ENCODE data around the gene KRT2.

The KRT2 gene

GRCh38 chr12:52688481-52688880 lies 36.5 kb upstream of the KRT2 start:
- H3K36me3 ChIP-seq (ENCODE audit: control insufficient read depth in 1 of 2, insufficient read depth in 2 of 2, low read depth in 1 of 2, low read length in 2 of 2): no peaks in the 10 kb centered on the region
- no peak overlapping the region for H3K9ac ChIP-seq (ENCODE audit: low read length)
- no peak overlapping the region for H2AK5ac ChIP-seq (ENCODE audit: low read length, severe bottlenecking)
- no peak overlapping the region for H4K8ac ChIP-seq (ENCODE audit: low read length)
- H3K27me3 ChIP-seq (ENCODE audit: control insufficient read depth in 1 of 2, insufficient read depth in 1 of 2, low read length in 2 of 2): peaks cover 86 to 96% of the 10 kb centered on the region in 2 experiments
- H3K27ac ChIP-seq (ENCODE audit: low read length, poor library complexity, severe bottlenecking): no peak overlapping the region
- no peak overlapping the region for H3K23ac ChIP-seq (ENCODE audit: low read length in 2 of 2)
- H3K4me1 ChIP-seq (ENCODE audit: control insufficient read depth, insufficient read depth, low read depth, low read length): peaks cover 4% of the 10 kb centered on the region
- no peak overlapping the region for H2BK15ac ChIP-seq (ENCODE audit: low read depth, poor library complexity, severe bottlenecking)
- no peak overlapping the region for H3K4me2 ChIP-seq (ENCODE audit: low read length, poor library complexity, severe bottlenecking)
- no peak overlapping the region for H3K14ac ChIP-seq (ENCODE audit: low read length in 2 of 2)
- H3K18ac ChIP-seq (ENCODE audit: low read depth in 1 of 2, low read length in 2 of 2): no peak overlapping the region
- WGBS: 65% methylated on average over 2 of the region's 2 CpGs
- no peak overlapping the region for H3K4ac ChIP-seq (ENCODE audit: low read depth in 1 of 2, low read length in 2 of 2)
- H3K79me1 ChIP-seq (replicated peaks; ENCODE audit: low read length, poor library complexity, severe bottlenecking): no peaks in the 10 kb centered on the region
- no peak overlapping the region for H4K91ac ChIP-seq (ENCODE audit: low read length)
- H2BK12ac ChIP-seq (ENCODE audit: low read length in 2 of 2): no peak overlapping the region
- no peak overlapping the region for H3K4me3 ChIP-seq (ENCODE audit: insufficient read depth in 1 of 2, low read depth in 1 of 2, low read length in 2 of 2)
- no peak overlapping the region for H2AFZ ChIP-seq (ENCODE audit: low read depth, low read length)
- DNase-seq: no peak
- no peaks in the 10 kb centered on the region for H3K9me3 ChIP-seq (ENCODE audit: control insufficient read depth, low read length)
- H2BK120ac ChIP-seq (ENCODE audit: low read depth, low read length): no peak overlapping the region
- no peak overlapping the region for H2BK5ac ChIP-seq (ENCODE audit: low read depth, low read length, poor library complexity, severe bottlenecking)

- no peak overlapping the region for H3K23ac ChIP-seq (ENCODE audit: low read length in 2 of 2)
- 78% methylated on average over 7 of the region's 8 CpGs for WGBS
- no peak overlapping the region for H3K18ac ChIP-seq (ENCODE audit: low read depth in 1 of 2, low read length in 2 of 2)
- H2BK12ac ChIP-seq (ENCODE audit: low read length in 2 of 2): no peak overlapping the region
- H3K9ac ChIP-seq (ENCODE audit: low read length): no peak overlapping the region
- H3K14ac ChIP-seq (ENCODE audit: low read length in 2 of 2): no peak overlapping the region
- H3K27me3 ChIP-seq (ENCODE audit: control insufficient read depth in 1 of 2, insufficient read depth in 1 of 2, low read length in 2 of 2): peaks cover 80 to 97% of the 10 kb centered on the region in 2 experiments
- H3K4me3 ChIP-seq (ENCODE audit: insufficient read depth in 1 of 2, low read depth in 1 of 2, low read length in 2 of 2): no peak overlapping the region
- H4K91ac ChIP-seq (ENCODE audit: low read length): no peak overlapping the region
- no peaks in the 10 kb centered on the region for H3K79me1 ChIP-seq (replicated peaks; ENCODE audit: low read length, poor library complexity, severe bottlenecking)
- no peak overlapping the region for H2AFZ ChIP-seq (ENCODE audit: low read depth, low read length)
- no peak overlapping the region for H2BK15ac ChIP-seq (ENCODE audit: low read depth, poor library complexity, severe bottlenecking)
- no peak overlapping the region for H3K4ac ChIP-seq (ENCODE audit: low read depth in 1 of 2, low read length in 2 of 2)
- no peak for DNase-seq
- H2BK120ac ChIP-seq (ENCODE audit: low read depth, low read length): no peak overlapping the region
- H3K9me3 ChIP-seq (ENCODE audit: control insufficient read depth, low read length): no peaks in the 10 kb centered on the region
- H4K8ac ChIP-seq (ENCODE audit: low read length): no peak overlapping the region
- H3K4me1 ChIP-seq (ENCODE audit: control insufficient read depth, insufficient read depth, low read depth, low read length): peaks cover 4% of the 10 kb centered on the region
- no peak overlapping the region for H3K4me2 ChIP-seq (ENCODE audit: low read length, poor library complexity, severe bottlenecking)
- H3K27ac ChIP-seq (ENCODE audit: low read length, poor library complexity, severe bottlenecking): no peak overlapping the region
- H2BK5ac ChIP-seq (ENCODE audit: low read depth, low read length, poor library complexity, severe bottlenecking): no peak overlapping the region
- H3K36me3 ChIP-seq (ENCODE audit: control insufficient read depth in 1 of 2, insufficient read depth in 2 of 2, low read depth in 1 of 2, low read length in 2 of 2): no peaks in the 10 kb centered on the region
- no peak overlapping the region for H2AK5ac ChIP-seq (ENCODE audit: low read length, severe bottlenecking)
Observed at GRCh38 chr12:52687497-52688385, 35.7 kb upstream of the KRT2 start.

GRCh38 chr12:52686756-52687487 lies 34.9 kb upstream of the KRT2 start:
- Histone ChIP-seq H2AK5ac (ENCODE audit: low read length, severe bottlenecking) (no peak overlapping the region), H3K79me1 (replicated peaks; ENCODE audit: low read length, poor library complexity, severe bottlenecking) (no peaks in the 10 kb centered on the region), H2BK120ac (ENCODE audit: low read depth, low read length) (no peak overlapping the region), H2AFZ (ENCODE audit: low read depth, low read length) (no peak overlapping the region), H3K9me3 (ENCODE audit: control insufficient read depth, low read length) (no peaks in the 10 kb centered on the region), H3K4ac (ENCODE audit: low read depth in 1 of 2, low read length in 2 of 2) (no peak overlapping the region), H3K27me3 (ENCODE audit: control insufficient read depth in 1 of 2, insufficient read depth in 1 of 2, low read length in 2 of 2) (peaks cover 80 to 95% of the 10 kb centered on the region in 2 experiments), H3K4me3 (ENCODE audit: insufficient read depth in 1 of 2, low read depth in 1 of 2, low read length in 2 of 2) (no peak overlapping the region), H3K18ac (ENCODE audit: low read depth in 1 of 2, low read length in 2 of 2) (no peak overlapping the region), H2BK15ac (ENCODE audit: low read depth, poor library complexity, severe bottlenecking) (no peak overlapping the region), H3K23ac (ENCODE audit: low read length in 2 of 2) (no peak overlapping the region), H3K14ac (ENCODE audit: low read length in 2 of 2) (no peak overlapping the region), H4K8ac (ENCODE audit: low read length) (no peak overlapping the region), H3K4me1 (ENCODE audit: control insufficient read depth, insufficient read depth, low read depth, low read length) (peaks cover 4% of the 10 kb centered on the region), H2BK12ac (ENCODE audit: low read length in 2 of 2) (no peak overlapping the region), H3K4me2 (ENCODE audit: low read length, poor library complexity, severe bottlenecking) (no peak overlapping the region), H3K9ac (ENCODE audit: low read length) (no peak overlapping the region), H2BK5ac (ENCODE audit: low read depth, low read length, poor library complexity, severe bottlenecking) (no peak overlapping the region), H4K91ac (ENCODE audit: low read length) (no peak overlapping the region), H3K36me3 (ENCODE audit: control insufficient read depth in 1 of 2, insufficient read depth in 2 of 2, low read depth in 1 of 2, low read length in 2 of 2) (no peaks in the 10 kb centered on the region), H3K27ac (ENCODE audit: low read length, poor library complexity, severe bottlenecking) (no peak overlapping the region)
- WGBS: 68% methylated on average over 9 of the region's 9 CpGs
- no peak for DNase-seq

- H3K4me1 ChIP-seq (ENCODE audit: control insufficient read depth, insufficient read depth, low read depth, low read length): peaks cover 1% of the 10 kb centered on the region
- H2AFZ ChIP-seq (ENCODE audit: low read depth, low read length): no peak overlapping the region
- H3K27ac ChIP-seq (ENCODE audit: low read length, poor library complexity, severe bottlenecking): no peak overlapping the region
- 84% methylated on average over 3 of the region's 3 CpGs for WGBS
- H3K9ac ChIP-seq (ENCODE audit: low read length): no peak overlapping the region
- peaks cover 76 to 95% of the 10 kb centered on the region in 2 experiments for H3K27me3 ChIP-seq (ENCODE audit: control insufficient read depth in 1 of 2, insufficient read depth in 1 of 2, low read length in 2 of 2)
- no peak overlapping the region for H3K18ac ChIP-seq (ENCODE audit: low read depth in 1 of 2, low read length in 2 of 2)
- H2BK15ac ChIP-seq (ENCODE audit: low read depth, poor library complexity, severe bottlenecking): no peak overlapping the region
- no peak overlapping the region for H2BK5ac ChIP-seq (ENCODE audit: low read depth, low read length, poor library complexity, severe bottlenecking)
- H3K4me2 ChIP-seq (ENCODE audit: low read length, poor library complexity, severe bottlenecking): no peak overlapping the region
- H4K91ac ChIP-seq (ENCODE audit: low read length): no peak overlapping the region
- H2BK12ac ChIP-seq (ENCODE audit: low read length in 2 of 2): no peak overlapping the region
- H3K9me3 ChIP-seq (ENCODE audit: control insufficient read depth, low read length): no peaks in the 10 kb centered on the region
- no peak overlapping the region for H3K23ac ChIP-seq (ENCODE audit: low read length in 2 of 2)
- H2AK5ac ChIP-seq (ENCODE audit: low read length, severe bottlenecking): no peak overlapping the region
- no peak overlapping the region for H2BK120ac ChIP-seq (ENCODE audit: low read depth, low read length)
- H3K4ac ChIP-seq (ENCODE audit: low read depth in 1 of 2, low read length in 2 of 2): no peak overlapping the region
- no peak for DNase-seq
- H4K8ac ChIP-seq (ENCODE audit: low read length): no peak overlapping the region
- no peaks in the 10 kb centered on the region for H3K36me3 ChIP-seq (ENCODE audit: control insufficient read depth in 1 of 2, insufficient read depth in 2 of 2, low read depth in 1 of 2, low read length in 2 of 2)
- no peak overlapping the region for H3K14ac ChIP-seq (ENCODE audit: low read length in 2 of 2)
- no peak overlapping the region for H3K4me3 ChIP-seq (ENCODE audit: insufficient read depth in 1 of 2, low read depth in 1 of 2, low read length in 2 of 2)
- H3K79me1 ChIP-seq (replicated peaks; ENCODE audit: low read length, poor library complexity, severe bottlenecking): no peaks in the 10 kb centered on the region
Observed at GRCh38 chr12:52686063-52686462, 34.1 kb upstream of the KRT2 start.

All from mesenchymal stem cell (in vitro differentiated cells and primary cell).